ENCODE results near the gene EBP. TPM values are rescaled to one million over a fixed set of nuclear protein-coding genes. Genes with fewer than 3 reads are reported as not detected.

Gene EBP
- total and polyA plus RNA-seq, 9 of the 15 experiments (the other 6 are each of a cell fraction or from before 2014, with no cell fraction given): 228 to 987 (median 274) TPM

GRCh38 chrX:48539345-48540027 is 17.9 kb downstream of the EBP start, which contains the start of gene TBC1D25 (continued):
- TF ChIP-seq ZNF561 (CRISPR knock-in tag; conservative IDR thresholded peaks at IDR 0.05) (no peak), FOSL1 (tag; conservative IDR thresholded peaks at IDR 0.05) (peak; percentile 64), TARDBP (IDR thresholded peaks at IDR 0.05) (peak; percentile 78; the same call in 1 of the 2 replicates), ZNF239 (CRISPR knock-in tag; IDR thresholded peaks at IDR 0.05) (no peak), MAFF (IDR thresholded peaks at IDR 0.05; ENCODE audit: low read length) (no peak), MTA2 (IDR thresholded peaks at IDR 0.05; ENCODE audit: low read depth) (no peak), BCL6 (CRISPR knock-in tag; IDR thresholded peaks at IDR 0.05) (no peak), NFE2 (IDR thresholded peaks at IDR 0.05; ENCODE audit: low read depth) (no peak), DACH1 (IDR thresholded peaks at IDR 0.05; ENCODE audit: partially characterized antibody) (no peak), HOMEZ (CRISPR knock-in tag; IDR thresholded peaks at IDR 0.05) (no peak), TBP (optimal IDR thresholded peaks at IDR 0.05; ENCODE audit: low read depth, low read length) (peak; percentile 13), FIP1L1 (IDR thresholded peaks at IDR 0.05; ENCODE audit: low read depth, low read length, poor library complexity, severe bottlenecking) (no peak), RHOXF2B (CRISPR knock-in tag; conservative IDR thresholded peaks at IDR 0.05) (no peak), XRCC3 (IDR thresholded peaks at IDR 0.05) (no peak), SMARCB1 (IDR thresholded peaks at IDR 0.05; ENCODE audit: insufficient read length, low read depth) (no peak), YY1 (IDR thresholded peaks at IDR 0.05; ENCODE audit: borderline replicate concordance in 1 of 3, control insufficient read depth in 1 of 3, extremely low read depth in 1 of 3, insufficient read depth in 3 of 3, insufficient read length in 1 of 3, insufficient replicate concordance in 2 of 3, low read depth in 1 of 3, low read length in 2 of 3) (peak; percentile 18 to 78 (median 44)), SMAD4 (CRISPR knock-in tag; conservative IDR thresholded peaks at IDR 0.05) (peak; percentile 56), NR3C1 (CRISPR knock-in tag; IDR thresholded peaks at IDR 0.05) (no peak), ZNF165 (CRISPR knock-in tag; IDR thresholded peaks at IDR 0.05; ENCODE audit: borderline replicate concordance) (peak; percentile 89; the same call in 1 of the 2 replicates), ZNF253 (CRISPR knock-in tag; conservative IDR thresholded peaks at IDR 0.05) (no peak), ZNF57 (CRISPR knock-in tag; IDR thresholded peaks at IDR 0.05) (no peak), ZNF3 (CRISPR knock-in tag; IDR thresholded peaks at IDR 0.05) (no peak), ZBTB9 (CRISPR knock-in tag; IDR thresholded peaks at IDR 0.05) (no peak), ZNF75A (CRISPR knock-in tag; IDR thresholded peaks at IDR 0.05) (no peak), ZNF586 (CRISPR knock-in tag; conservative IDR thresholded peaks at IDR 0.05) (no peak)
